CD14-positive monocyte (primary cell): ENCODE results near the gene PLAC1. TPM values are rescaled to one million over a fixed set of nuclear protein-coding genes. Genes with fewer than 3 reads are reported as not detected.

Experiments
- DNase-seq, 3 donors: peaks; one replicate each; pipeline ENCODE4 v3.0.0-alpha.2; 2011 to 2022
- H2AFZ ChIP-seq: 2 replicates; pipeline ENCODE4 v1.6.0; 2012; ENCODE audit warnings: mild to moderate bottlenecking, low read depth, low read length, inconsistent platforms; ENCODE audit not compliant: insufficient read depth, poor library complexity, severe bottlenecking
- H3K27ac ChIP-seq, 2 donors: 1 replicate in 1 of 2; 2 replicates in 1 of 2; pipeline ENCODE4 v1.5.1; 2012 to 2013; ENCODE audit warnings: low read length in 2 of 2, control low read depth in 1 of 2, inconsistent platforms in 1 of 2, low read depth in 1 of 2, mild to moderate bottlenecking in 1 of 2
- H3K27me3 ChIP-seq, 2 donors: one replicate each; pipeline versions ENCODE4 v1.6.0 to v1.6.1; 2011 to 2013; ENCODE audit warnings: low read length in 2 of 2; ENCODE audit not compliant: control insufficient read depth in 2 of 2, insufficient read depth in 2 of 2
- H3K36me3 ChIP-seq, 2 donors: replicated peaks in 1 of 2; 1 replicate in 1 of 2; 2 replicates in 1 of 2; pipeline versions ENCODE4 v1.5.1 to v1.6.1; 2012 to 2013; ENCODE audit warnings: low read length in 2 of 2, control low read depth in 1 of 2, inconsistent platforms in 1 of 2, mild to moderate bottlenecking in 1 of 2; ENCODE audit not compliant: insufficient read depth in 2 of 2, control insufficient read depth in 1 of 2
- H3K4me1 ChIP-seq, 2 donors: 1 replicate in 1 of 2; 2 replicates in 1 of 2; pipeline versions ENCODE4 v1.5.1 to v1.6.1; 2012 to 2013; ENCODE audit warnings: low read length in 2 of 2, control low read depth in 1 of 2, inconsistent platforms in 1 of 2, mild to moderate bottlenecking in 1 of 2, moderate library complexity in 1 of 2; ENCODE audit not compliant: insufficient read depth in 2 of 2, control insufficient read depth in 1 of 2
- H3K4me2 ChIP-seq: replicated peaks from 2 replicates; pipeline ENCODE3; 2012; ENCODE audit warnings: low read length, moderate library complexity, mild to moderate bottlenecking; ENCODE audit not compliant: poor library complexity, severe bottlenecking; ENCODE audit errors: extremely low read depth
- H3K4me3 ChIP-seq, 3 experiments: fragments of 200-600 bp in 1 of 3; sonication (generic) in 1 of 3; replicated peaks in 1 of 3; 1 replicate in 2 of 3; 2 replicates in 1 of 3; pipeline ENCODE4 v1.5.1; 2011 to 2013; ENCODE audit warnings: low read length in 3 of 3, mild to moderate bottlenecking in 3 of 3, control low read depth in 2 of 3, low read depth in 2 of 3, inconsistent platforms in 1 of 3, moderate library complexity in 1 of 3
- H3K79me2 ChIP-seq: 2 replicates; pipeline ENCODE4 v1.6.0; 2012; ENCODE audit warnings: mild to moderate bottlenecking, control low read depth, inconsistent platforms, low read length, moderate library complexity; ENCODE audit not compliant: insufficient read depth
- H3K9ac ChIP-seq: 2 replicates; pipeline ENCODE4 v1.6.0; 2017; ENCODE audit warnings: low read length, mild to moderate bottlenecking; ENCODE audit not compliant: insufficient read depth, poor library complexity, severe bottlenecking
- H3K9me3 ChIP-seq, 2 donors: replicated peaks in 1 of 2; 1 replicate in 1 of 2; 2 replicates in 1 of 2; pipeline versions ENCODE4 v1.5.1 to v1.6.1; 2012 to 2013; ENCODE audit warnings: low read length in 2 of 2, control low read depth in 1 of 2; ENCODE audit not compliant: control insufficient read depth in 1 of 2, insufficient read depth in 1 of 2
- H4K20me1 ChIP-seq: 2 replicates; pipeline ENCODE4 v1.6.0; 2012; ENCODE audit warnings: mild to moderate bottlenecking, low read length, control low read depth, moderate library complexity; ENCODE audit not compliant: insufficient read depth
- H3K27ac Mint-ChIP-seq, 7 donors: one replicate each; pipeline ENCODE4 v1.8.0; 2020; ENCODE audit warnings: mild to moderate bottlenecking in 7 of 7, mixed read lengths in 7 of 7, moderate library complexity in 6 of 7, inconsistent platforms in 2 of 7
- H3K27me3 Mint-ChIP-seq, 3 donors: one replicate each; pipeline ENCODE4 v1.8.0; 2021 to 2022; ENCODE audit warnings: low read depth in 3 of 3, mild to moderate bottlenecking in 3 of 3, mixed read lengths in 3 of 3, moderate library complexity in 3 of 3, inconsistent platforms in 1 of 3
- H3K36me3 Mint-ChIP-seq, 2 donors: one replicate each; pipeline ENCODE4 v1.8.0; 2020; ENCODE audit warnings: mixed read lengths in 2 of 2, inconsistent platforms in 1 of 2, mild to moderate bottlenecking in 1 of 2
- H3K4me1 Mint-ChIP-seq: one replicate; pipeline ENCODE4 v1.8.0; 2020; ENCODE audit warnings: mild to moderate bottlenecking, mixed read lengths
- H3K4me3 Mint-ChIP-seq, 2 donors: one replicate each; pipeline ENCODE4 v1.8.0; 2020; ENCODE audit warnings: mild to moderate bottlenecking in 2 of 2, mixed read lengths in 2 of 2, moderate library complexity in 1 of 2
- H3K9me3 Mint-ChIP-seq, 7 donors: one replicate each; pipeline ENCODE4 v1.8.0; 2020 to 2022; ENCODE audit warnings: mixed read lengths in 7 of 7, mild to moderate bottlenecking in 6 of 7, moderate library complexity in 6 of 7, inconsistent platforms in 2 of 7
- CTCF ChIP-seq: fragments of 200-600 bp; IDR thresholded peaks from one replicate; pipeline ENCODE4 v1.8.0; 2022; ENCODE audit warnings: antibody characterized with exemption, mild to moderate bottlenecking
- WGBS: methylation state at CpG from one replicate; pipeline ENCODE4 v1.1.5; 2013; ENCODE audit warnings: missing lambda C conversion rate; ENCODE audit not compliant: insufficient coverage; 5-methylcytosine and 5-hydroxymethylcytosine counted together
- intact Hi-C, 2 donors: fragments of 100-400 bp; cut with micrococcal nuclease; formaldehyde crosslinking; loops; one replicate each; pipeline versions ENCODE4 v1.15.0 to v1.15.1; 2023
- polyA plus RNA-seq, 3 donors: library from polyadenylated mRNA; depleted of rRNA in 1 of 3; unstranded in 2 of 3; stranded (reverse) in 1 of 3; fragments of 300-500 nt in 2 of 3; fragments of >200 nt in 1 of 3; fragmentation: Illumina TruSeq in 2 of 3; gene quantifications; 1 replicate in 2 of 3; 2 replicates in 1 of 3; pipeline ENCODE4 v1.2.3, GENCODE V29; 2012 to 2021

PLAC1 gene
- polyA plus RNA-seq, 3 donors, result not detected

- Mint-ChIP-seq H3K9me3 (peaks cover 0 to 9% (median 0%) of the 10 kb centered on the region in 7 donors), H3K4me3 (no peak overlapping the region), H3K36me3 (no peaks in the 10 kb centered on the region), H3K4me1 (no peaks in the 10 kb centered on the region), H3K27ac (no peak overlapping the region), H3K27me3 (peaks cover 0 to 2% (median 2%) of the 10 kb centered on the region in 3 donors)
- no CpG with 5 or more reads among the region's 3 CpGs for WGBS
- no peak for TF ChIP-seq CTCF
- H4K20me1 ChIP-seq, result no peaks in the 10 kb centered on the region
- no peaks in the 10 kb centered on the region for H3K27me3 ChIP-seq
- H3K9ac ChIP-seq, result no peak overlapping the region
- no peak for DNase-seq
- H3K4me1 ChIP-seq, result no peaks in the 10 kb centered on the region
- no peaks in the 10 kb centered on the region for H3K36me3 ChIP-seq
- H3K27ac ChIP-seq, result no peak overlapping the region
- H3K4me2 ChIP-seq, result no peak overlapping the region
- intact Hi-C loops, result no loop called here
- no peak overlapping the region for H2AFZ ChIP-seq
- no peaks in the 10 kb centered on the region for H3K79me2 ChIP-seq
- no peaks in the 10 kb centered on the region for H3K9me3 ChIP-seq
- H3K4me3 ChIP-seq, result no peak overlapping the region
These were observed 44.9 kb downstream of the PLAC1 start for GRCh38 chrX:134613396-134613795.

GRCh38 chrX:134608153-134608552 is 50.1 kb downstream of the PLAC1 start:
- Mint-ChIP-seq H3K4me1 (peaks cover 7% of the 10 kb centered on the region), H3K27ac (no peak overlapping the region), H3K9me3 (peaks cover 0 to 9% (median 0%) of the 10 kb centered on the region in 7 donors), H3K27me3 (peaks cover 0 to 2% (median 0%) of the 10 kb centered on the region in 3 donors), H3K4me3 (no peak overlapping the region), H3K36me3 (no peaks in the 10 kb centered on the region)
- no peak overlapping the region for H2AFZ ChIP-seq
- no peaks in the 10 kb centered on the region for H3K36me3 ChIP-seq
- no peaks in the 10 kb centered on the region for H3K79me2 ChIP-seq
- no peaks in the 10 kb centered on the region for H4K20me1 ChIP-seq
- H3K9me3 ChIP-seq, result no peaks in the 10 kb centered on the region
- intact Hi-C loops, result no loop called here
- no peak for TF ChIP-seq CTCF
- no peaks in the 10 kb centered on the region for H3K4me1 ChIP-seq
- no peak overlapping the region for H3K4me2 ChIP-seq
- H3K27me3 ChIP-seq, result no peaks in the 10 kb centered on the region
- no peak overlapping the region for H3K27ac ChIP-seq
- H3K9ac ChIP-seq, result no peak overlapping the region
- no CpG with 5 or more reads among the region's 1 CpG for WGBS
- no peak for DNase-seq
- H3K4me3 ChIP-seq, result no peak overlapping the region
